ENCODE measurements around the gene SYT3.
A peak's percentile ranks its signal among the peaks of the same experiment; 100 is the strongest.

Gene SYT3

DNA sequence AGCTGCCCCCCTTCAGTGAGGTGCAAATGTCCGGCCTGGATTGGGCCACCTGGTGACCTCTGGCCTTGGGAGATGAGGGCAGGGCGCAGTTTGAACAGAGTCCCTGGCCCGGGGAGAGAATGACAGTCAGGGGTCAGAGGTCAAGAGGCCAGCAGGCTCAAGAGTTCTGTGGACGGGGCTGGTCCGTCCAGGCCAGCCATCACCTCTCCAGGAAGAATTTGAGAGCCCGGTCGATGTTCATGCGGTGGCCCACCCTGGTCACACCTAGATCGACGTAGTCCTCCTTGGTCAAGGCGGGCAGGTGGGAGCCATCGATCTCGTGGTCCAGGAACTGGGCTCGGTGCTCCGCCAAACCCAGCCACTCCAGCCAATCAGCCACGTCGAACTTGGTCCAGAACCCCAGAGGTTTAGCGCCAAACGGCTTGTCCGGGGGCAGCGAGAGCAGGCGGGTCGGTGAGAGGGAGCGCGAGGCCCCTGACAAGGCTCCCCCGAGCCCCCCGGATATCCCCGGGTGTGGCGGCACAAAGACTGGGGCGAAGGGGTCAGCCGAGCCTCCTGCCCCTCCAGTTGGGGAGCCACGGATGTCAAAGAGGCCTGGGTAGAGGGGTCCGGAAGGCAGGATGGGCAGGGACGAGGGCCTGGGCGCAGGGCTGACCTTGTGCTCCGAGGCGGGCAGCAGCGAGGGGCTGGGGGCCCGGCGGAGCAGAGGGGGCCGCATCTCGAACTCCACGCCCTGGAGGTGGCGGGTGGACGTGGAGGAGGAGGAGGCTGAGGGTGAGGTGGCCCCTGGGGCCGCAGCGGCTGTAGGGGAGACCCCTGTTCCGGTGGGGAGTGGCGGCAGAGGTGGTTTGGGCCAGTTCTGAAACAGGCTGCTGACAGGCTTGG, 22.3 kb upstream of the SYT3 start:
- H3K9me3 ChIP-seq (ENCODE audit: insufficient read depth, low read length): peaks cover 7% of the 10 kb centered on the region; the same call in 1 of the 2 replicates
- H3K36me3 ChIP-seq (ENCODE audit: insufficient read depth, insufficient read length, low read length): no peaks in the 10 kb centered on the region
- peaks cover 3% of the 10 kb centered on the region for H3K27me3 ChIP-seq (ENCODE audit: insufficient read depth, insufficient read length)
- no peak for DNase-seq (ENCODE audit: low read depth, low spot score)
- H3K4me3 ChIP-seq (ENCODE audit: insufficient read length, low read depth): no peak overlapping the region
- H3K4me1 ChIP-seq (ENCODE audit: insufficient read depth, insufficient read length): peaks cover 9% of the 10 kb centered on the region
- TF ChIP-seq SUZ12 (IDR thresholded peaks at IDR 0.05; ENCODE audit: extremely low read depth, insufficient read depth, insufficient read length) (no peak), YY1 (IDR thresholded peaks at IDR 0.05; ENCODE audit: insufficient read depth, insufficient read length) (no peak), ZNF274 (IDR thresholded peaks at IDR 0.05; ENCODE audit: low read depth, low read length) (no peak)
- no peak overlapping the region for H3K9ac ChIP-seq (ENCODE audit: insufficient read length, low read depth)

DNA sequence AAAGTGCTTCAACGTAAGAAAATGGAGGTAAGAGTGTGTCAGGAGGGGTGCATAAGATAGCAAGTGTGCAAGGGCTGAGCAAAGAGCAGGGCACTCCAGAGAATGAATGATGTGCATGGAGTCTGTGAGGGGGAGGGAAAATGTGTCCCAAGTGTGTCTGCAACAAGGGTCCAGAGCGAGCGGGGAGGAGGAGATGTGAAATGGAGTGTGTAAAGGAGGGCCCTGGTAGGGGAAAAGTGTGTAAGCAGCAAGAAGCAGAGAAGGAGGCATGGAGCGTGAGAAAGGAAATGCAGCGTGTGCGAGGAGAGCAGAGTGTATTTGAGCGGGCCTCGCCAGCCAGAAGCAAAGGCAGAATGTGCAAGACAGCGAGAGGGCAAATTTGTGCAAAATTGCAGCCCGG, 21.3 kb upstream of the SYT3 start:
- Histone ChIP-seq H3K36me3 (ENCODE audit: insufficient read depth, insufficient read length, low read length) (no peaks in the 10 kb centered on the region), H3K27me3 (ENCODE audit: insufficient read depth, insufficient read length) (no peaks in the 10 kb centered on the region), H3K4me3 (ENCODE audit: insufficient read length, low read depth) (no peak overlapping the region), H3K9me3 (ENCODE audit: insufficient read depth, low read length) (peaks cover 7% of the 10 kb centered on the region; the same call in 1 of the 2 replicates), H3K9ac (ENCODE audit: insufficient read length, low read depth) (no peak overlapping the region), H3K4me1 (ENCODE audit: insufficient read depth, insufficient read length) (peaks cover 7% of the 10 kb centered on the region)
- no peak for TF ChIP-seq YY1 (IDR thresholded peaks at IDR 0.05; ENCODE audit: insufficient read depth, insufficient read length)
- no peak for TF ChIP-seq ZNF274 (IDR thresholded peaks at IDR 0.05; ENCODE audit: low read depth, low read length)
- no peak for TF ChIP-seq SUZ12 (IDR thresholded peaks at IDR 0.05; ENCODE audit: extremely low read depth, insufficient read depth, insufficient read length)
- no peak for DNase-seq (ENCODE audit: low read depth, low spot score)

DNA sequence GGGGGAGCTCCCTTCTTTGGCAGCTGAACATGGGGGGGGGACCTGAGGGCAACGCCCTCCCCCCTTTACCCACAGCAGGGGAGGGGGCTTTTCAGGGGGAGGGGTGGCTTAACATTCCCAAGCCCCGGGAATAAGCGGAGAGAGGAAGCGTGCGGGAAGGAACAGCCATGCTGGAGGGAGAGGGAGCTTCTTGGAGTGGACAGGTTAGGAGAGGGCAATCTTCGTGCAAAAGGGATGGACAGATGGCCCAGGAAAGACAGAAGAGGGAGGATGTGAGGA, 20.3 kb upstream of the SYT3 start:
- peak overlapping the region; percentile 26 for H3K9ac ChIP-seq (ENCODE audit: insufficient read length, low read depth)
- H3K4me3 ChIP-seq (ENCODE audit: insufficient read length, low read depth): no peak overlapping the region
- TF ChIP-seq YY1 (IDR thresholded peaks at IDR 0.05; ENCODE audit: insufficient read depth, insufficient read length) (no peak), SUZ12 (IDR thresholded peaks at IDR 0.05; ENCODE audit: extremely low read depth, insufficient read depth, insufficient read length) (no peak), ZNF274 (IDR thresholded peaks at IDR 0.05; ENCODE audit: low read depth, low read length) (no peak)
- H3K36me3 ChIP-seq (ENCODE audit: insufficient read depth, insufficient read length, low read length): no peaks in the 10 kb centered on the region
- H3K27me3 ChIP-seq (ENCODE audit: insufficient read depth, insufficient read length): no peaks in the 10 kb centered on the region
- H3K4me1 ChIP-seq (ENCODE audit: insufficient read depth, insufficient read length): peaks cover 5% of the 10 kb centered on the region
- H3K9me3 ChIP-seq (ENCODE audit: insufficient read depth, low read length): peaks cover 9% of the 10 kb centered on the region; the same call in 1 of the 2 replicates
- no peak for DNase-seq (ENCODE audit: low read depth, low spot score)

DNA sequence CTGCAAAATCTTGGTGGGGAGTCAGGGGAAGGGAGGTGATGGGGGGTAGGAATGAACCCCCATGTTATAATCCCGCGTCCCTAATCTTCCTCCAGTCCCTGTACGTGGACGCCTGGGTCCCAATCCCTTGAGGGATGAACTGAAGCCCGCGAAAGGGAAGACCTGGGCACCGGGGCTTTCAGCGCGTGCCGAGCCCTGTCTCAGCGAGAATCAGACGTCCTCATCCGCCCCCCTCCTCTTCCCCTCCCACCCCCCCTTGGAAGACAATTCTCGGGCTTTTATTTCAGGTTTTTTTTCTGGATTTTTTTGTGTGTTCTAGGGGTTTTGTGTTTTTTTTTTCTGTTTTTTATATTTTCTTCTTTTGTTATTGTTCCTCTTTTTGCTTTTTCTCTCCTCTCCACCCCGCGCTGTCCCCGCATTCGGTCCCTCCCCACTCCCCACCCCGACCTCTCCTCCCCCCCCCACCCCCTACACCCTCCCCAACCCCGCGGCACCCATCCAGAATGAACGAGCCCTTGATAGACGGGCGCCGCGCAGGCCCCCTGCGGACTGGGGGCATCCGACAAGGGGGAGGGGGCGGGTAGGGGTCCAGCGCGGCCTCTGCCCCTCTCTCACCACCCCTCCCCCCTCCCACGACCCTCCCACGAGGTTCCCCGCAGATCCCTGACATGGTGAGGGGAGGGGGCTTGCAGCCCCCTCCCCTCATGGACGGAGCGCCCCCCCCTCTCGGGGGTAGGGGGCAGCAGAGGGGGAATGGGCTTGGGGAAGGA, 19.8 kb upstream of the SYT3 start:
- H3K4me1 ChIP-seq (ENCODE audit: insufficient read depth, insufficient read length): peaks cover 5% of the 10 kb centered on the region
- H3K4me3 ChIP-seq (ENCODE audit: insufficient read length, low read depth): peak overlapping the region; percentile 76
- peak overlapping the region; percentile 32 for H3K9ac ChIP-seq (ENCODE audit: insufficient read length, low read depth)
- H3K36me3 ChIP-seq (ENCODE audit: insufficient read depth, insufficient read length, low read length): no peaks in the 10 kb centered on the region
- no peaks in the 10 kb centered on the region for H3K27me3 ChIP-seq (ENCODE audit: insufficient read depth, insufficient read length)
- H3K9me3 ChIP-seq (ENCODE audit: insufficient read depth, low read length): peaks cover 13% of the 10 kb centered on the region; the same call in 1 of the 2 replicates
- DNase-seq (ENCODE audit: low read depth, low spot score): no peak
- TF ChIP-seq ZNF274 (IDR thresholded peaks at IDR 0.05; ENCODE audit: low read depth, low read length): no peak
- no peak for TF ChIP-seq SUZ12 (IDR thresholded peaks at IDR 0.05; ENCODE audit: extremely low read depth, insufficient read depth, insufficient read length)
- TF ChIP-seq YY1 (IDR thresholded peaks at IDR 0.05; ENCODE audit: insufficient read depth, insufficient read length): no peak

DNA sequence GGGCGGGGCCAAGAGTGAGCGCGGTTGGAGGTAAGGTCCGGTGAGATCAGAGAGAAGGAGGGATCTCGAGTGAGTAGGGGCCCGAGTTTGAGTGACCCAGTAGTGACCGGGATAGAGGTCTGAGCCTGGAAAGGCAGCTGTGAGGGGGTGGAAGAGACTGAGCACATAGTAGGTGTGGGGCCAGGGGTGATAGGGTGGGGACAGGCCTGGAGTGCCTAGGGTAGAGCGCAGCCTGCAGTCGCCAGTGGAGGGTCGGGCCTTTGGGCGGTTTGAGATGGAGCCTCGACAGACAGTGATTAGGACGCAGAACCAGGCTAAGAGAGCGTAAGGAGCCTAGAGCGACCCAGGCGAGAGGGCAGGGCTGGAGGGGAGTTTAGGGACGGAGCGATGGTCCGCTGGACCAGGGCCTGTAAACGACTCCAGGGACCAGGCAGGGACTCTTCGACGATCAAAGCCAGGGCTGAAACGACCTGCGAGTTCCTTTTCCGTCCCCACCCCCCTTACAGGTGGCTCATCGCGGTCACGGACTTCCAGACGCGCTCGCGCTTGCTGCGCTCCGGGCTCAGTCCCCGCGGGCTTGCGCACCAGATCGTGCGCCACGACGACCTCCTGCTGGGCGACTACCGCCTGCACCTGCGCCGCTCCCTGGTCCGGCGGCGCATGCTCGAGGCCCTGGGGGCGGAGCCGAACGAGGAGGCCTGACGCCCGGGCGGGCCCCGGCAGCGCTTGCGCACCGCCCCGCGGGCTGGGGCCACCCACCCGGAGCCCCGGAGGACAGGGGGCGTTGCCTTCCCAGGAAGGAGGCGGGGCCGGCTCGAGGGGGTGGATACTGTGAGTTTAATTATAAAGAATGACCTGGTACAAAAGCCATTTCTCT, 19.0 kb upstream of the SYT3 start:
- TF ChIP-seq SUZ12 (IDR thresholded peaks at IDR 0.05; ENCODE audit: extremely low read depth, insufficient read depth, insufficient read length) (no peak), ZNF274 (IDR thresholded peaks at IDR 0.05; ENCODE audit: low read depth, low read length) (no peak), YY1 (IDR thresholded peaks at IDR 0.05; ENCODE audit: insufficient read depth, insufficient read length) (no peak)
- no peaks in the 10 kb centered on the region for H3K27me3 ChIP-seq (ENCODE audit: insufficient read depth, insufficient read length)
- H3K4me3 ChIP-seq (ENCODE audit: insufficient read length, low read depth): peak overlapping the region; percentile 76
- peak overlapping the region; percentile 92 for H3K9ac ChIP-seq (ENCODE audit: insufficient read length, low read depth)
- peak; percentile 83 for DNase-seq (ENCODE audit: low read depth, low spot score)
- no peaks in the 10 kb centered on the region for H3K36me3 ChIP-seq (ENCODE audit: insufficient read depth, insufficient read length, low read length)
- peaks cover 6% of the 10 kb centered on the region; the same call in 1 of the 2 replicates for H3K9me3 ChIP-seq (ENCODE audit: insufficient read depth, low read length)
- H3K4me1 ChIP-seq (ENCODE audit: insufficient read depth, insufficient read length): peaks cover 6% of the 10 kb centered on the region

DNA sequence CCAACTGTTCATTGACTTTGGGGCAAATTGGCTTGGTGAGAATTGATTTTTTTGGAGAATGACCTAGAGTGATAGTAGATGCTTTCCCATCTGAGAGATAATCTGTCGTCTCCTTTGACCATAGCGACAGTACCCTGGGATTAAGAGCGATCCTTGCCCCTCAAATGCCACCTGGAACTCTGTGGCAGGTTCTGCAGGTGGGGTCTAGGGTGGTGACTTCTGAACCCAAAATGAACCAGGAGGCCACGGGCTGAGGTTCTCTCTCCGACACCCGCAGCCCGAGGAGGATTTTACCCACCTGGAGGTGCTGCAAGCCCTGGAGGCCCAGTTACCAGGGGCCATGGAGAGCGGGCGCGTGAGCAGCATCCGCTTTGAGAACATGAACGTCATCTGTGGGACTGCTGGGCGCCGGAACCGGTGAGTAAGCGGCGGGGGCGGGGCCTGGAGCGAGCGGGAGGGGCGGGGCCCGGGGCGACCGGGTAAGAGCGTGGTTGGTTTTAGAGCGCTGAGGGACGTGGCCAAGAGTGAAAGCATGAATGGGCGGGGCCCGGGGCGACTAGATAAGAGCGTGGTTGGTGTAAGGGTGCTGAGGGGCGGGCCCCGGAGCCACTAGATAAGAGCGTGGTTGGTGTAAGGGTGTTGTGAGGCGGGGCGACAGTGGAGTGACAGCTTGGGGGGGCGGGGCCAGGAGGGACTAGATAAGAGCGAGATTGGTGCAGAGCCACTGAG, 18.2 kb upstream of the SYT3 start:
- TF ChIP-seq YY1 (IDR thresholded peaks at IDR 0.05; ENCODE audit: insufficient read depth, insufficient read length) (no peak), SUZ12 (IDR thresholded peaks at IDR 0.05; ENCODE audit: extremely low read depth, insufficient read depth, insufficient read length) (no peak), ZNF274 (IDR thresholded peaks at IDR 0.05; ENCODE audit: low read depth, low read length) (no peak)
- peak overlapping the region; percentile 65 for H3K4me3 ChIP-seq (ENCODE audit: insufficient read length, low read depth)
- DNase-seq (ENCODE audit: low read depth, low spot score): peak; percentile 97
- H3K36me3 ChIP-seq (ENCODE audit: insufficient read depth, insufficient read length, low read length): no peaks in the 10 kb centered on the region
- H3K9me3 ChIP-seq (ENCODE audit: insufficient read depth, low read length): peaks cover 6% of the 10 kb centered on the region; the same call in 1 of the 2 replicates
- peaks cover 7% of the 10 kb centered on the region for H3K4me1 ChIP-seq (ENCODE audit: insufficient read depth, insufficient read length)
- peak overlapping the region; percentile 84 for H3K9ac ChIP-seq (ENCODE audit: insufficient read length, low read depth)
- no peaks in the 10 kb centered on the region for H3K27me3 ChIP-seq (ENCODE audit: insufficient read depth, insufficient read length)
